ENCODE results near the gene SLC9A9.
"Not testable (repeated sequence)": the region's sequence is repeated elsewhere in the genome, so short reads cannot be mapped to it uniquely, and the experiment has no call there.

Gene SLC9A9

DNA sequence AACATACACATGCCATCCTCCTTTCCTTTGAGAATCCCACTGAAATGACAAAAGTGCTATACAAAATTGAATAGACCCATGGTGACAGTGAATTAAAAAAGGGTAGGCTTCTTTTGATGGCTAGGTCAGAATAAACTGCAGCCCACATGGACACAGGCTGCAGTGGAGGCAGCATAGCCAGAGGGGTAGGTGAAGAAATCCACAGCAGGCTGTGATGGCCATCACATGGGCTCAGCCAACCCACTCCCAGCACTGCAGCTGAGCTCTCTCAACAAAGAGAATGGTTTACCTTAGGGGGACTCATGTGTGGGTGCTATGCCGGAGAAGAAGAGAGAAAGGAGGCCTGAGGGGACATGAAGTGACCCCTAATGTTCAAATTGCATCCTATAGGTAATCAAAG is 397.6 kb downstream of the SLC9A9 start:
- no peak for DNase-seq (ENCODE audit: low spot score)

DNA sequence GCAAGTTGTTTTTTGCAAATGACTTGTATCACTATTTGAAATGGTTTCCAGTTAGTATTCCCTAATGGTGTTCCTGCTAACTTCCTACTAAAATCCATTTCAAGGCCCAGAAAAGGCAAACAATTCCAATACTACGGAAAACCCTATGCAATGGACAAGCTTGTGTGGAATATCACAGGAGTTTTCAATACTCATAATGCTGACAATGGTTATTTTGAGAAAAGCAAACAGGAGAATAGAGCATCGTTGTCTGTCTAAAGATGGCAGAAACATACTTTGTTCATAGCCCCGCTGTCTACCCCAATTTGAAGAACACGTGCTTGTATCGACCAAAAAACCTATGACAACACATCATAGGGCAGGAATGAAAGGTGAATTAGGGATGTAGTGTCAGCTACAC is 400.8 kb downstream of the SLC9A9 start:
- no peak for DNase-seq (ENCODE audit: low spot score)

DNA sequence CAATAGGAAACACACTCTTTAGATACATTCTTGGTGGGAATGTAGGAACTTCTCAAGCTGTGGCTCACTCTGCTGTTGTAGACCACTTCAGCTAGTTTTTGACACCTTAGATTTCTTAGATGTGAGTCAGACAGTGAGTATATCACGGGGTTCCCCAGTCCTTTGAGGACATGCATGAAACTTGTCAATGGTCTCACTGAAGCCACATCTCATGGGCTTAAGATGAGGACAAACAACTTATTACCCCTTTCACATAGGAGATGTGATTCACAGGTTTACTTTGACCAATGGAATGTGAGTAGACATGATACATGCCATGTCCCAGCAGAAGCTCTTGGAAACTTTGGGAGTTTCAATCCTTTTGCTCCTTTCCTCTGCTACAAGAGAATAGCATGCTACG is 403.1 kb downstream of the SLC9A9 start:
- no peak for DNase-seq (ENCODE audit: low spot score)

DNA sequence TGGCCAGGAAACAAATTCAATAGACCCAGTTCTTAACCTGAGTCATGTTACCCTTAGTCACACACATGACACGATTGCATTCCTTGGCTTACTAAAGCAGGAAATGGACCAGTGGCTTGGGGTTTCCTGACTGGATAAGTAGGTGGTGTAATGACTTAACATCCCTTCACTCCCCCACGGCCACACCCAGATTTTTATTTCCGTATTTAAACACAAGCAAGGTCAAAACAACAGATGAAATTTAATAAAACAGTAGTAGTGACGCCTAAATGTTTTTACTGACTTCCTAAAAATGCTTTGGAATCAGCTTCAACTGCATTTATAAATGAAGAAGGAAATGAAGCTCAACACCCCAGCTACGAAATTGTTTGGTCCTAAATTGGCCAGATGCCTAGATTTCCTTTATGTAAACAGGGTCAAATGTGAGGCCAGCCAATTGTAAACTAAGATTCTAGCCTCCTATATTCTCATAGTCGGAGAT is 404.4 kb downstream of the SLC9A9 start:
- peak; percentile 85 for DNase-seq (ENCODE audit: low spot score)

DNA sequence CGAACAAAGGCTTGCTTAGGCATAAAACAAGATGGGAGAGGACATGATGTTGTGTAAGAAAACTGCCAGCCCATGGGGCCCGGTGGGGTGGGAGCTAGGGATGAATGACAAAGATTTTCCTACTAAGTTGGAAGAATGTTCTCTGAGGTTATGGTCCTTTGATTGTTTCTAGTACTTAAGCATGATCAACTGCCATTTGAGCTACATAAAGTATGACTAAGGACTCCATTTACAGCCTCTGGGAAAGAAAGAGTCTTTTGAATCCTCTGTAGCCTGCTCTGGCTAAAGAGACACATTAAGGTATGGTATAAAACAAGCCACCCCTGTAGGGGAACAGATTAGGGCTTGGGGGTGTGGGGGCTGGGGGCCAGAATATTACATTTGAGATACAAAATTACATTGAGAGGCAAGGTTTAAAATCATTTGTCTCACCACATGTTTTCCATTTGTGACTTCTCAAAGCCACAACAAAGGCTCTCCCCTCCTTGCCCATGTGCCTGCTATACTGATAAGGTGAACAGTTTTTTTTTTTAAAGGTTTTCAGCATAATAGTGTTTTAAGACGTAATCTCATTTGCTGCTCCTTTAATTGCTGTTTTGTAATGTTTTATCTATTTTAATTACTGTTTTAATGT is 405.3 kb downstream of the SLC9A9 start:
- DNase-seq (ENCODE audit: low spot score) = no peak

DNA sequence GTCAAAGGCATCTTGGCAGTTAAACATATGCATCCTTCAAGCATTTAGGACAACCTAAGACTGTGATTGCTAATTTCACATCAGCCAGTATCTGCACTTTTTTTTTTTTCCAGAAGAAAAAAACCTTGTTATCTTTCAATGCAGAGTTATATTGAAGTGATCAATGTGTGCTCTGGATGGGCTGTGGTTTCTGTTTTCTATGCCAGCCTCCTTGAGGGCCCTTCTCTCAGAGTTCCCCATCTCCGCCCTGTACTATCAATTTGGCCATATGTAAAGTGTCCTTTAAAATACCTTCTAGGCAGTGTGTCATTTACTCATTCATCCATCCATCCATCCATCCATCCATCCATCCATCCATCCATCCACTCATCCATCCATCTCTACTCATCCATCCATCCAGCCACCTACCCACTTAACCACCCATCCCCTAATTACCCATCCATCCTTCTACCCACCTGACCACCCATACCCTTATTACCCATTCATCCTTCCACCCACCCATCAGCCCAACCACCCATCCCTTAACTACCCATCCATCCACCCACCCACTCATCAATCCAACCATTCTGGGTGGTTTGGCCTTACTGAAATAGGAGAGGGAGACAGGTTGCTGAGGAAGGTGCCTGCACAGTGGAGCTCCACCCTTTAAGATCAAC is 406.6 kb downstream of the SLC9A9 start:
- DNase-seq (ENCODE audit: low spot score) = no peak

DNA sequence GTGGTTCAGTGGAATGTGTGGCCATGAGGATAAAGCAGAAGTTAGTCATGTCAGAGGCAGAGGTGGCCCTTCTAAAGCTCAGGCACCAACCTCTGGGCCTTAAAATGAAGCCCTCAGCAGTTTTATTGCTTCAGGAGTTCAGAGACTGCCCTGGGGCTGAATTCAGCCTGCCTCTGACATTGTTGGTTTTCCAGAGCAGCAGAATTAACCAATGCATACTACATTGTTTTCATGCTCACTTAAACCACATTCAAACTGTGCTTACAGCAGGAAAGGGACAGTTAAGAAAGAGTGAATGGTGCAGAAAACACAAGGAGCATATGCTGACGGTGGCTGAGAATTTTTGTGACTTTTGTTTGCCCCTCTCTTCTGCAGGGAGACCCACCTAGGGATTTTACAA is 408.5 kb downstream of the SLC9A9 start:
- no peak for DNase-seq (ENCODE audit: low spot score)

DNA sequence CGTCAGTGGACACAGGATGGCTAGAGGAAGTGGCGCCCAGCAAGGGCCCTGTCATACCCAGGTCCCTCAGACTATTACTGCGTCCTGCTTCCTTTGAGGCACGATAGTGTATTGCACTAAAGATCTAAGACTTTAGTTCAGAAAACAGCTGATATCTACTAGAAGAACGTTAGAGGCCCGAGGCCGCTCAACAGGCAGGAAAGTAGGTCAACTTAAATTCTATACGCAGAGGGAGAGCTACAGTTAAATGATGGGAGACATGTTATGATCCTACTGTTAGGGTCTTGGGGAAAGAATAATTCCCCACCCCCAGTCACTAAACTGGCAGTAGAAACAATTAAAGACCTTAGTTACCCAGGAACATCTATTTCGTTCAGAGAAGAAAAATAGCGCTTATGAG is 410.9 kb downstream of the SLC9A9 start:
- DNase-seq (ENCODE audit: low spot score) = no peak

DNA sequence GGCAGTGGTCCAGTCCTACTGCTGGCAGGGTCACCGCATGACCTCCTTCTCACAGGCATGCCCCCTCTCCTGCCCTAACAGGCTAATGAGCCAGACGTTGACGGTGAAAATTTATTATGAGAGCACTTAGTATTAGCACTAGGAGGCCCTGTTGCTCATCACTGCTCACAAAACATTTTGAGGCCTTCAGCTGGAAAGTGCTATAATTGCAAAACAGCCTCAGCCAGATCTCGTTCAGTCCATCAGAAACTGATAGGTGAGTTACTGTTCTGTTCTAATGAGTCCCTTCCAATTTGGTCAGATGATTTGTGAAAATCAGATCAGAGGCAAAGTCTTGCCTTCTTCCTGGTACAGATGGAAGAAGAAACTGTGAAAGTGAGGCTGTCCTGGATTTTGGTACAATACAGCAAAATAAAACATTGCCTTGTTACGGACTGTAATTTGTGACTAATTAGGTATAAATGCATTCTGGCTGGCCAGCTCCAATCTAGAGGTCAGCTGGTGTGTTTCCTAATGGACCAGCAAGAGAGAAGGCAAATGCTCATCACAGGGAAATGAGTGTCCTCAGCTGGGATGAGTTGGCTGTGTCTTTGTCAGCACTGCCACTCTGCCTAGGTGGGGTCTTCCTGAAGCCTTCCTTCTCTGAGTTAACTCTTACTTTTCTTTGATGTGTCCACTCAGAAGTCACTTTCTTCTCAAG is 411.9 kb downstream of the SLC9A9 start:
- DNase-seq (ENCODE audit: low spot score) = peak; percentile 34

DNA sequence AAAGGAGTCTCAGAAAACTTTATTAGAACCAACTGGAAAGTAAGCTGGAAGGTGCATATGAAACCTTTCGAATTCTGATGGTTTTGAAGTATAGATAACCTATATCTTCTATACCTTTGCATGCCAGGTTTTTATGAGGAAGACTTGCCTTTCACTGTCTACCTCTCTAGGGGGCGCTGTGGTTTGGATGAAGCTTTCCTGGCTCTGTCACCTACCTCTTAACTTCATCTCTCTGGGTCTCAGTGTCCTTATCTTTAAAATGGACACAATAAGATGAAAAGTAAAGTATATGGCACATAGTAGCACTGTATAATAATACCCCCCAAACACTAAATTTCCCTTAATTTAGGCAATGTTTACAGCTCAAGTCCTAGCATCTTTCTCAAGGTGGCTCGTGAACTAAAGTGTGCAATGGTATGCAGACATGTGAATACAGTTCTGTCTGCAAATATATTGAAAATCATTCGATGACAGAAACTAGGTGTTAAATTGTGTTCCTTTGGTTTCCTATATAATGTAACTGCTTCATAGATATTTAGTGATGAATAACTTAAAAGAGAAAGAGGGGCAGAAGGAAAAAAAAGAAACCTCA is 414.4 kb downstream of the SLC9A9 start:
- DNase-seq (ENCODE audit: low spot score) = no peak

DNA sequence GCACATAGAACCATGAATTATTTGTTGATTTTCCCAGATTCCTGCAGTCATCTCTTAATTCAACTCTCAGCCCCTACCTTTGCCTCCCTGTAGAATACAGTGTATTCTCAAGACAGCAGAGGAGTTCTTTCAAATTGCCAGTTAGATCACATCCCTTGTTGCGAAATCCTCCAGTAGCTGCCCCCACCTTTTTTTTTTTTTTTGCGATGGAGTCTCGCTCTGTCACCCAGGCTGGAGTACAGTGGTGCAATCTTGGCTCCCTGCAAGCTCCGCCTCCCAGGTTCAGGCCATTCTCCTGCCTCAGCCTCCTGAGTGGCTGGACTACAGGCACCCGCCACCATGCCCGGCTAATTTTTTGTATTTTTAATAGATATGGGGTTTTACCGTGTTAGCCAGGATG is 417.0 kb downstream of the SLC9A9 start:
- DNase-seq (ENCODE audit: low spot score) = not testable (repeated sequence)

DNA sequence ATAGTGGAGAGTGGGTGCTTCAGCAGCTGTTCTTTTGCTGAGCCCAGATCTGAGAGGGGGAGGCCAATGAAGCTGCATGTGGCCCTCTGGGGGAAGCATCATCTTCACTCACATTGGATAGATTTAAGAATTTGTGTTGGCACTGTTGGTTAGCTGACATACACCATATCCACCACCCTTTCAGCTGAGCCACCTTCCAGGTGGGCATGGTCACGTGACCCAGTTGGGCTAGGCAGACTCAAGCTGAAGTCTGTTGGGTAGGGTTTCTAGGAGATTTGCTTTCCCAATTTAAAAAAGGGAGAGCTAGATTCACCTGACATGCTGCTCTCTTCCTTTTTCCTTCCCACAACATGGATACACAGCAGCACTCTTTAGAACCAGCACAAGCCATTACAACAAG is 417.7 kb downstream of the SLC9A9 start:
- DNase-seq (ENCODE audit: low spot score) = no peak

DNA sequence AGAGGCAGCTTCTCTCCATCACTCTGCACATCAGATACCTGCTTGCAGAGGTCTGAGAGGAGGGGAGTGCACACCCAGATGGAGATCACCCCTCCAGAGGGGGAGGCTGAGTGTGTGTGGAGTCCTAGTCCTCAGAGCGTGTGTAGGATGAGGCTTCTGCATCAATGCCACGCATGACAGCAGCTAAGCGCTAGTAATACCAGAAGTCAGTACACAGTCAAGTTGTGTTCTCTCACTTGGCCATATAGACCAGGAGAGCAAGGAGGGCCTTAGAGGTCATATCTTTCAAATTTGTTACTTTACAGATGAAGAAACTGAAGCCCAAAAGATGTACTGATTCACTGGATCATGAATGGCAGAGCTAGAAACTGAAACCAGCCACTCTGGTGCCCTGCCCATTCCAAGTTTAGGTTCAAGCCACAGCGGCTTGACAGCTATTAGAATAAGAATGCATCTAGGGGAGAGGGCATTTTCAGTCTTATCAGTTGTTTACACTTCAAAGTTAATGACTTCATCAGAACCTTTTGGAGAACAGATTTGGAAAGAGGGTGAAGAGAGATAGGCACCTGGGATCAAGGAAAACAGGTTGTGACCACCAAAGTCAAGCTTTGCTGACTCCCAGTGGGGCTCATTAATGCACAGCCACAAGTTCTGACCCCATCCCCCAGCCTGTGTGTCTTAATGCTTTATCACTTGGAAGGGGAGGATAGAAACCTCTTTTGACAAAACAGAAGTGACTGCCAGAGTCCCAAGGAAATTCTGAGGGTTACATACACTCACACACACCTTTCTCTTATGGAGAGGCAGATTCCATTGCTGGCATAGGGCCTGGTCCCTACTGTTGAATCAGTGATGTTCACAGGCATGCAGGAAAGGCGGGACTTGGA is 418.4 kb downstream of the SLC9A9 start:
- DNase-seq (ENCODE audit: low spot score) = no peak

DNA sequence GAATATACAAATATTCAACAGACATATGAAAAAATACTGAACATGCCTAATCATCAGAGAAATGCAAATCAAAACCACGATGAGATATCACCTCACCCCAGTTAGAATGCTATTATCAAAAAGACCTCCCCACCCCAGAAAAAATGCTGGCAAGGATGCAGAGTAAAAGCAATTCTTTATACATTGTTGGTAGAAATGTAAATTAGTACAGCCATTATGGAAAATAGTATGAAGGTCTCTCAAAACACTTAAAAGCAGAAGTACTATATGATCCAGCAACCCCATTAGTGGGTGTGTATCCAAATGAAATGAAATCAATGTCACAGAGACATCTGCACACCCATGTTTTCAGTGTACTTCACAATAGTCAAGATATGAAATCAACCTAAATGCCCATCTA is 420.0 kb downstream of the SLC9A9 start:
- DNase-seq (ENCODE audit: low spot score) = no peak

DNA sequence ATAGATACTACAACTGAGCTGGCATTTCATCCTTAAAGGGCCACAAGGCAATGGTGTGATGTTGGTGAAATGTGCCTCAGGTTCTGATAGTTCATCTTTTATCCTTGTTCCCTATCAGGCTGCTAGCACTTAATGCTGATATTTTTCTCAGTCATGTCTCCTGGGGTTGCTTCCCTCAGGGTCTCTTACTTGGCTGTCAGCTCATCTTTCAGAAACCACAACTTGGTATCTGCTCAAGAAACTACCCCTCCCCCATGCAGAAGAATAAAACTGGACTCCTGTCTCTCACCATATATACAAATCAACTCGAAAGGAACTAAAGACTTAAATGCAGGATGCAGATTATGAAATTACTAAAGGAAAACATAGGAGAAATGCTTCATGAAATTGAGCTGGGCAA is 420.6 kb downstream of the SLC9A9 start:
- DNase-seq (ENCODE audit: low spot score) = no peak

DNA sequence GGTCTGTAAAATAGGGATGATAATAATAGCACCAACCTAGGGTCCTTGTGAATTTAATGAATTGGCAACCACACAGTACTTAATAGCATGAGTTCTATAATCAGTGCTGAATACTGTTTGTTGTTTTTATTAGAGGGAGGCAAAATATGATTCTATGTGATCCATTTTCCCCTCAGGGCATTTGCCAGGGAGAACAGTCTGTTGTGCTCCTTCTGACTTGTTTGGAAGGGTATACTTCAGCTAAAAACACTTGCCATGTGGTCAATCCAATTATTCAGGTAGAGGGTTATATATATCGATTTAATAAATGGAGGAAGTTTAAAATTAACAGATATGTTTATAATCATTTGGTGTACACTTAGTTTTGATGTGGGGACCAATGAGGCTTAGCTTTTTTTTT is 423.4 kb downstream of the SLC9A9 start:
- DNase-seq (ENCODE audit: low spot score) = no peak

DNA sequence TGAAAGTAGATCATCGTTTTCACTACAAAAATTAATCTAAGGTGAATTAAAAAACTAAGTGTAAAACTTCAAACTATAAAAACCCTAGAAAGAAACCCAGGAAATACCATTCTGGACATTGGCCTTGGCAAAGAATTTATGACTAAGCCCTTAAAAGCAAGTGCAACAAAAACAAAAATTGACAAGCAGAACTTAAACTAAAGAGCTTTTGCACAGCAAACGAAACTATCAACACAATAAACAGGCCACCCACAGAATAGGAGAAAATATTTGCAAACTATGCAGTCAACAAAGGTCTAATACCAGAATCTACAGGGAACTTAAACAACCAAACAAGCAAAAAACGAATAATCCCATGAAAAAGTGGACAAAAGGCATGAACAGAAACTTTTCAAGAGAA is 426.7 kb downstream of the SLC9A9 start:
- no peak for DNase-seq (ENCODE audit: low spot score)

DNA sequence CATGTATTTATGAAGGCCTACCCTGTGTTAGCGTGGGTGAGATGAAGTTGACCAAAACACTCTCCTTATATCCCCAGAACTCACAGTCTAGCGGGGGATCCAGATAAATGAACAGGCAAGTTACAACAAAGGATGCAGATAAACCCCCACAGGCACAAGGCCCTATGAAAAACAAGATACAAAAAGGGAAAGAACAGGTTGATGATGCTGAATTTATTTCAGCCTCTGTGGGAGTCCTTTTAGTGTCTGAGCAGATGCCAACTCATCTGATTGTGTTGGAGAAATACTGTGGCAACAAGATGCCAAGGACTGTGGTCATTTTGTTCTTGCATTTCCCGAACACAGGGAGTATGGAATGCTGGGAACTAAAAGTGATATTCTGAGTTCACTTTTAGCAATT is 428.7 kb downstream of the SLC9A9 start:
- no peak for DNase-seq (ENCODE audit: low spot score)

DNA sequence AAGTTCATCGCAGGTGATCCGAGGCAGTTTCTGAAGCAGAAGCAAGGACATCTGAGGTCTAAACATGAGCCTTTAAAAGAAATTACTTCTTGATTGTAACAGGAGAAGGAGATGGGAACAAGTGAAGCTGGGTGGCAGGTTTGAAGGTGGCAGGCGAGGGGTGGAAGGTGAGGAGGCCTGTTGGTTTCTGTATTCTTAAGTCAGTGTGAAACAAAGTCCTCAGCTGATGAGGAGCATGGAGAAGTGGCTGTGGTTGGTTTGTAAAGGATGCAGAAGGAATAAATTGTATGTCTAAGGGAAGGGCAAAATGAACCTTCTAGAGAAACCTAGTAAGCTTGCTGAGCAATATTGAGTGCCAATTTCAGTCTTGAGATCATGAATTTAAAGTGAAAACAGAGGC is 429.9 kb downstream of the SLC9A9 start:
- DNase-seq (ENCODE audit: low spot score) = no peak

DNA sequence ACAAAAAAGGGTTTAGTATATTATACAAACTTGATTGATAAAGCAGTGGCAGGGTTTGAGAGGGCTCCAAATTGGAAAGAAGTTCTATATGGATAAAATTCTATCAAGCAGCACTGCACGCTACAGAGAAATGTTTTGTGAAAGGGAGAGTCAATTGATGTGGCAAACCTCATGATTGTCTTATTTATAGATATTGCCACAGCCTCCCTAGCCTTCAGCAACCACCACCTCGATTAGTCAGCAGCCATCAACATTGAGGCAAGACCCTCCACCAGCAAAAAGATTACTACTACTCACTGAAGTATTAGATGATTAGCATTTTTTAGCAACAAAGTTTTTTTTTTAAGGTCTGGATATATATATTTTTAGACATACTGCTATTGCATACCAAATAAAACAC is 432.0 kb downstream of the SLC9A9 start:
- DNase-seq (ENCODE audit: low spot score) = no peak

DNA sequence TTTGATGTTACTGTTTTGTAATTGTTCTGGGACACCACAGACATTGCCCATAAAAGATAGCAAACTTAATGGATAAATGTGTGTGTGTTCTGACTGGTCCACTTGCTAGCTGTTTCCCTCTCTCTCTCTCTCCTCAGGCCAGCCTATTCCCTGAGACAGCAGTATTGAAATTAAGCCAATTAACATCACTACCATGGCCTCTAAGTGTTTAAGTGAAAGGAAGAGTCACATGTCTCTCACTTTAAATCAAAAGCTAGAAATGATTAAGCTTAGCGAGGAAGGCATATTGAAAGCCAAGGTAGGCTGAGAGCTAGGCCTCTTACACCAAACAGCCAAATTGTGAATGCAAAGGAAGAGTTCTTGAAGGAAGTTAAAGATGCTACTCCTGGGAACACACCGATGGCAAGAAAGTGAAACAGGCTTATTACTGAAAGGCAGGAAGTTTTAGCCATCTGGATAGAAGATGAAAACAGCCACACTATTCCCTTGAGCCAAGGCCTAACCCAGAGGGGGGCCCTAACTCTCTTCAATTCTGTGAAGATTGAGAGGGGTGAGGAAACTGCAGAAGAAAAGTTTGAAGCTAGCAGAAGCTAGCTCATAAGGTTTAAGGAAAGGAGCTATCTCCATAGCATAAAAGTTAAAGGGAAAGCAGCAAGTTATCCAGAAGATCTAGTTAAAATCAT is 433.6 kb downstream of the SLC9A9 start:
- DNase-seq (ENCODE audit: low spot score) = no peak

Measured in GM03348 (cell line).